ENCODE measurements around the gene RIN3. TPM values are rescaled to one million over a fixed set of nuclear protein-coding genes. Genes with fewer than 3 reads are reported as not detected.

The RIN3 gene
- total RNA-seq, 1 experiment from 2014 or later: 10.9 TPM

DNA sequence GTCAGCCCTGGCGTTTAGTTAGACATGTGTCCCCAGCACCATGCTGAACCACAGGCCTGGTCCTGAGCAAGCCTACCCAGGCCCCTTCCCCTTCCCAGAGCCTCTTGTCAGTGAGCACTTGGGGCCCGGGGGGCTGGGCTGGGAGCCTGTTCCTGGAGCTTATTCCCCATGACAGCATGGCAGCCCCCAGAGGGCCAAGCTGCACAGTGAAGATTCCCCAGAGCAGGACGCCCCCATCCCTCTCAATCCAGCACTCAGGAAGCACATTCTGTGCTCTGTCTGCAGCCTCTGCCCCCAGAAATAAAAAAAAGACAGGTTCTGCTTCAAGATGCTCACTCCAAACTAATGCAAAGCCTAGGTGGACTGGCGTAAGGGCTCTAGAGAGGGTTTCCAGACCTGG, 117.5 kb downstream of the RIN3 start:
- TF ChIP-seq, protein P1, sequence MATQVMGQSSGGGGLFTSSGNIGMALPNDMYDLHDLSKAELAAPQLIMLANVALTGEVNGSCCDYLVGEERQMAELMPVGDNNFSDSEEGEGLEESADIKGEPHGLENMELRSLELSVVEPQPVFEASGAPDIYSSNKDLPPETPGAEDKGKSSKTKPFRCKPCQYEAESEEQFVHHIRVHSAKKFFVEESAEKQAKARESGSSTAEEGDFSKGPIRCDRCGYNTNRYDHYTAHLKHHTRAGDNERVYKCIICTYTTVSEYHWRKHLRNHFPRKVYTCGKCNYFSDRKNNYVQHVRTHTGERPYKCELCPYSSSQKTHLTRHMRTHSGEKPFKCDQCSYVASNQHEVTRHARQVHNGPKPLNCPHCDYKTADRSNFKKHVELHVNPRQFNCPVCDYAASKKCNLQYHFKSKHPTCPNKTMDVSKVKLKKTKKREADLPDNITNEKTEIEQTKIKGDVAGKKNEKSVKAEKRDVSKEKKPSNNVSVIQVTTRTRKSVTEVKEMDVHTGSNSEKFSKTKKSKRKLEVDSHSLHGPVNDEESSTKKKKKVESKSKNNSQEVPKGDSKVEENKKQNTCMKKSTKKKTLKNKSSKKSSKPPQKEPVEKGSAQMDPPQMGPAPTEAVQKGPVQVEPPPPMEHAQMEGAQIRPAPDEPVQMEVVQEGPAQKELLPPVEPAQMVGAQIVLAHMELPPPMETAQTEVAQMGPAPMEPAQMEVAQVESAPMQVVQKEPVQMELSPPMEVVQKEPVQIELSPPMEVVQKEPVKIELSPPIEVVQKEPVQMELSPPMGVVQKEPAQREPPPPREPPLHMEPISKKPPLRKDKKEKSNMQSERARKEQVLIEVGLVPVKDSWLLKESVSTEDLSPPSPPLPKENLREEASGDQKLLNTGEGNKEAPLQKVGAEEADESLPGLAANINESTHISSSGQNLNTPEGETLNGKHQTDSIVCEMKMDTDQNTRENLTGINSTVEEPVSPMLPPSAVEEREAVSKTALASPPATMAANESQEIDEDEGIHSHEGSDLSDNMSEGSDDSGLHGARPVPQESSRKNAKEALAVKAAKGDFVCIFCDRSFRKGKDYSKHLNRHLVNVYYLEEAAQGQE (IDR thresholded peaks at IDR 0.05; ENCODE audit: insufficient read depth in 1 of 2, low read depth in 2 of 2, low read length in 1 of 2): no peak
- Histone ChIP-seq H3K36me3 (ENCODE audit: control insufficient read depth, insufficient read depth, low read length) (no peaks in the 10 kb centered on the region), H3K9me3 (ENCODE audit: control insufficient read depth, insufficient read depth, low read depth, low read length) (peaks cover 3% of the 10 kb centered on the region; the same call in 1 of the 2 replicates), H3K27me3 (ENCODE audit: control insufficient read depth, insufficient read depth, low read length) (no peaks in the 10 kb centered on the region), H3K4me3 (ENCODE audit: low read depth in 2 of 2, low read length in 2 of 2) (no peak overlapping the region), H3K4me1 (ENCODE audit: control insufficient read depth, insufficient read depth, low read length) (no peaks in the 10 kb centered on the region), H3K27ac (ENCODE audit: low read length) (no peak overlapping the region)
- ChIA-PET POLR2A (no interaction called here), CTCF (no interaction called here)
- BruUV-seq (replicated peaks): no TSS peak
- intact Hi-C loops (cut with micrococcal nuclease; ENCODE audit: unreplicated experiment) (no loop called here), in situ Hi-C loops (cut with HindIII; ENCODE audit: low pct_unique_long_range_greater_than_20kb, low sequenced_read_pairs) (no loop called here)
- ATAC-seq (no peak), DNase-seq (ENCODE audit: low read depth, low spot score) (no peak)

DNA sequence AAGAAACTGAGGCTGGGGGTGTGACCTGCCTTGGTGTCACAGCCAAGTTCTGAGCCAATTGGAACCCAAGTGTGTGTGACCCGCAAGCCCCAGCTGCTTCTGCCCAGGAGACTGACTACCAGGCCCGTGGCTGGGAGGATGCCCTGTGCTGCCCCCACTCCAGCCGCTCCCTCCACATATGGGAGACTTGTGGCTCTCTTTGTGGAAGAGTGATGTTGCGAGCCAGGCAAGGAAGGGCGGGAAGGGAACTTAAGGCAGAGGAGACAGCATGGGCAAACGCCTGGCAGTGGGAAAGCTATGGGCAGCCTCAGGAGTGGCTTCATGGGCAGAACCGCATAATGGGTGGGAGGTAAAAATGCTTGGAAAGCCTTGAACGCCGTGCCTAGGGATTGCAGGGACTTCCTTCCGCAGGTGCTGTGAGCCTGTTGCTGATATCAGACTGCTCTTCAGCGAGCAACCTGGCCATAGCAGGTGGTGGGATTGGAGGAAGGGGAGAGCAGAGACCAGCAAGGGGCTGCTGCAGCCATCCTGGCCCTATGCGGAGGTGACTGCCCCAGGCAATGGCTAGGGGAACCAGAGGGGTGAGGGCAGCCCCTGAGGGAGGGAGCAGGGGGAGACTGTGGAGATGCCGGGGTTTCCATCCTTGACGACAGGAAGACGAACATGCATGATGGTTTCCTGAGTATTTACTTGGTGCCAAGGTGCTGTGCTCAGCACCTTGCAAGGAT, 119.1 kb downstream of the RIN3 start:
- TF ChIP-seq POLR2AphosphoS5 (IDR thresholded peaks at IDR 0.05; ENCODE audit: low read depth, low read length) (no peak), SIN3A (IDR thresholded peaks at IDR 0.05; ENCODE audit: borderline replicate concordance, insufficient read depth, low read depth, low read length) (no peak), TCF7L2 (IDR thresholded peaks at IDR 0.05; ENCODE audit: low read depth, low read length) (no peak)
- TF ChIP-seq, protein P2, sequence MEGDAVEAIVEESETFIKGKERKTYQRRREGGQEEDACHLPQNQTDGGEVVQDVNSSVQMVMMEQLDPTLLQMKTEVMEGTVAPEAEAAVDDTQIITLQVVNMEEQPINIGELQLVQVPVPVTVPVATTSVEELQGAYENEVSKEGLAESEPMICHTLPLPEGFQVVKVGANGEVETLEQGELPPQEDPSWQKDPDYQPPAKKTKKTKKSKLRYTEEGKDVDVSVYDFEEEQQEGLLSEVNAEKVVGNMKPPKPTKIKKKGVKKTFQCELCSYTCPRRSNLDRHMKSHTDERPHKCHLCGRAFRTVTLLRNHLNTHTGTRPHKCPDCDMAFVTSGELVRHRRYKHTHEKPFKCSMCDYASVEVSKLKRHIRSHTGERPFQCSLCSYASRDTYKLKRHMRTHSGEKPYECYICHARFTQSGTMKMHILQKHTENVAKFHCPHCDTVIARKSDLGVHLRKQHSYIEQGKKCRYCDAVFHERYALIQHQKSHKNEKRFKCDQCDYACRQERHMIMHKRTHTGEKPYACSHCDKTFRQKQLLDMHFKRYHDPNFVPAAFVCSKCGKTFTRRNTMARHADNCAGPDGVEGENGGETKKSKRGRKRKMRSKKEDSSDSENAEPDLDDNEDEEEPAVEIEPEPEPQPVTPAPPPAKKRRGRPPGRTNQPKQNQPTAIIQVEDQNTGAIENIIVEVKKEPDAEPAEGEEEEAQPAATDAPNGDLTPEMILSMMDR (IDR thresholded peaks at IDR 0.05): no peak
- TF ChIP-seq, protein P1 (IDR thresholded peaks at IDR 0.05; ENCODE audit: insufficient read depth in 1 of 2, low read depth in 2 of 2, low read length in 1 of 2): no peak
- DNase-seq (ENCODE audit: low read depth, low spot score): no peak
- ChIA-PET CTCF (interaction anchor here (0.7 kb wide), 1 partner anchor 19 kb away, joined by 5 read pairs; no protein-coding TSS in a partner anchor), POLR2A (no interaction called here)
- H3K27me3 ChIP-seq (ENCODE audit: control insufficient read depth, insufficient read depth, low read length): no peaks in the 10 kb centered on the region
- intact Hi-C loops (cut with micrococcal nuclease; ENCODE audit: unreplicated experiment): no loop called here
- no peak for ATAC-seq
- no peaks in the 10 kb centered on the region for H3K36me3 ChIP-seq (ENCODE audit: control insufficient read depth, insufficient read depth, low read length)
- in situ Hi-C loops (cut with HindIII; ENCODE audit: low pct_unique_long_range_greater_than_20kb, low sequenced_read_pairs): no loop called here
- BruUV-seq (replicated peaks): no TSS peak
- H3K27ac ChIP-seq (ENCODE audit: low read length): no peak overlapping the region
- peaks cover under 1% of the 10 kb centered on the region; the same call in 1 of the 2 replicates for H3K9me3 ChIP-seq (ENCODE audit: control insufficient read depth, insufficient read depth, low read depth, low read length)
- no peak overlapping the region for H3K4me3 ChIP-seq (ENCODE audit: low read depth in 2 of 2, low read length in 2 of 2)
- H3K4me1 ChIP-seq (ENCODE audit: control insufficient read depth, insufficient read depth, low read length): no peaks in the 10 kb centered on the region

Data from Panc1 (cell line).